VCaP (cell line): ENCODE data around the gene ABCA13.

Experiments used
- H3K27ac ChIP-seq: fragments of 450-650 bp; 2 replicates; pipeline ENCODE4 v1.5.1; 2017
- TF ChIP-seq, protein P1 (sequence below): fragments of 450-650 bp; conservative IDR thresholded peaks from 2 replicates; pipeline ENCODE4 v1.5.1; 2017; ENCODE audit warnings: mild to moderate bottlenecking, moderate library complexity

The ABCA13 gene

GRCh38 chr7:48595756-48596155, 424.5 kb downstream of the ABCA13 start:
- TF ChIP-seq, protein P1, sequence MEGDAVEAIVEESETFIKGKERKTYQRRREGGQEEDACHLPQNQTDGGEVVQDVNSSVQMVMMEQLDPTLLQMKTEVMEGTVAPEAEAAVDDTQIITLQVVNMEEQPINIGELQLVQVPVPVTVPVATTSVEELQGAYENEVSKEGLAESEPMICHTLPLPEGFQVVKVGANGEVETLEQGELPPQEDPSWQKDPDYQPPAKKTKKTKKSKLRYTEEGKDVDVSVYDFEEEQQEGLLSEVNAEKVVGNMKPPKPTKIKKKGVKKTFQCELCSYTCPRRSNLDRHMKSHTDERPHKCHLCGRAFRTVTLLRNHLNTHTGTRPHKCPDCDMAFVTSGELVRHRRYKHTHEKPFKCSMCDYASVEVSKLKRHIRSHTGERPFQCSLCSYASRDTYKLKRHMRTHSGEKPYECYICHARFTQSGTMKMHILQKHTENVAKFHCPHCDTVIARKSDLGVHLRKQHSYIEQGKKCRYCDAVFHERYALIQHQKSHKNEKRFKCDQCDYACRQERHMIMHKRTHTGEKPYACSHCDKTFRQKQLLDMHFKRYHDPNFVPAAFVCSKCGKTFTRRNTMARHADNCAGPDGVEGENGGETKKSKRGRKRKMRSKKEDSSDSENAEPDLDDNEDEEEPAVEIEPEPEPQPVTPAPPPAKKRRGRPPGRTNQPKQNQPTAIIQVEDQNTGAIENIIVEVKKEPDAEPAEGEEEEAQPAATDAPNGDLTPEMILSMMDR, result no peak
- H3K27ac ChIP-seq, result no peak overlapping the region

- H3K27ac ChIP-seq, result no peak overlapping the region
- TF ChIP-seq, protein P1, result no peak
Measured at GRCh38 chr7:48610705-48611104, 439.4 kb downstream of the ABCA13 start.

GRCh38 chr7:48611993-48612392, 440.7 kb downstream of the ABCA13 start:
- no peak overlapping the region for H3K27ac ChIP-seq
- TF ChIP-seq, protein P1, result no peak

- TF ChIP-seq, protein P1, result no peak
- no peak overlapping the region for H3K27ac ChIP-seq
Measured at GRCh38 chr7:48617508-48617907, 446.2 kb downstream of the ABCA13 start.

- TF ChIP-seq, protein P1, result 0 out of 2 replicates have a peak, but pooled peaks have one; percentile 31
- H3K27ac ChIP-seq, result no peak overlapping the region
Measured at GRCh38 chr7:48617993-48618392, 446.7 kb downstream of the ABCA13 start.

- TF ChIP-seq, protein P1, result no peak
- no peak overlapping the region for H3K27ac ChIP-seq
Measured at GRCh38 chr7:48621076-48621475, 449.8 kb downstream of the ABCA13 start.

DNA sequence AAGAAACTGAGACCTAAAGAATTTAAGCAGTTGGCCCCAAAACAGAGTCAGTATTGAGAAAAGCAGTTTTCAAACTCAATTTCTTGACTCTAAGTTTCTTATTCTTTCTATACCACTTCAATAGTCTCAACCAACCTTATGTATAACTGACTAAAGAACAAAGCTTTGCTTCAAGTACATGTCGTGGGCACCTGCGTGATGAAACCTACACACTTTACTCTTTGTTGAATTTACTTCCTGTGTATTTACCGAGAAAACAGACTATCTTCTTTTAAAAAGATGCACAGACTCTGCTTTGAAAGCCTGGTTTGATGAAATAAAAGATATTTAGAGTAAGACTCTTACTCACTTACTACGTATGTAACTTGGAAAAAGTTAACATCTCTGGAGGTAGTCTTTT, 455.9 kb downstream of the ABCA13 start:
- TF ChIP-seq, protein P1, result no peak
- H3K27ac ChIP-seq, result no peak overlapping the region
